ENCODE results near the gene MUC3A. TPM values are rescaled to one million over a fixed set of nuclear protein-coding genes. Genes with fewer than 3 reads are reported as not detected.

MUC3A gene
- polyA plus RNA-seq, 1 experiment, result not detected

DNA sequence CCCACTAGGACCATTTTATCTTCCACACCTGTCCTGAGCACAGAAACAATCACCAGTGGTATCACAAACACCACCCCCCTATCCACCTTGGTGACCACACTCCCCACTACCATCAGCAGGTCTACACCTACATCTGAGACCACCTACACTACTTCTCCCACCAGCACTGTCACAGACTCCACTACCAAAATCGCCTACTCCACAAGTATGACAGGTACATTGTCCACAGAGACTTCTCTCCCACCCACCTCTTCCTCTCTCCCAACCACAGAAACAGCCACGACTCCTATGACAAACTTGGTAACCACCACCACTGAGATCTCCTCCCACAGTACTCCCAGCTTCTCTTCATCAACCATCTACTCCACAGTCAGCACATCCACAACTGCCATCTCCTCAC is 3.3 kb downstream of the MUC3A start:
- TF ChIP-seq, protein P1, sequence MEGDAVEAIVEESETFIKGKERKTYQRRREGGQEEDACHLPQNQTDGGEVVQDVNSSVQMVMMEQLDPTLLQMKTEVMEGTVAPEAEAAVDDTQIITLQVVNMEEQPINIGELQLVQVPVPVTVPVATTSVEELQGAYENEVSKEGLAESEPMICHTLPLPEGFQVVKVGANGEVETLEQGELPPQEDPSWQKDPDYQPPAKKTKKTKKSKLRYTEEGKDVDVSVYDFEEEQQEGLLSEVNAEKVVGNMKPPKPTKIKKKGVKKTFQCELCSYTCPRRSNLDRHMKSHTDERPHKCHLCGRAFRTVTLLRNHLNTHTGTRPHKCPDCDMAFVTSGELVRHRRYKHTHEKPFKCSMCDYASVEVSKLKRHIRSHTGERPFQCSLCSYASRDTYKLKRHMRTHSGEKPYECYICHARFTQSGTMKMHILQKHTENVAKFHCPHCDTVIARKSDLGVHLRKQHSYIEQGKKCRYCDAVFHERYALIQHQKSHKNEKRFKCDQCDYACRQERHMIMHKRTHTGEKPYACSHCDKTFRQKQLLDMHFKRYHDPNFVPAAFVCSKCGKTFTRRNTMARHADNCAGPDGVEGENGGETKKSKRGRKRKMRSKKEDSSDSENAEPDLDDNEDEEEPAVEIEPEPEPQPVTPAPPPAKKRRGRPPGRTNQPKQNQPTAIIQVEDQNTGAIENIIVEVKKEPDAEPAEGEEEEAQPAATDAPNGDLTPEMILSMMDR (IDR thresholded peaks at IDR 0.05; ENCODE audit: low read depth, low read length), result no peak
- CTCF ChIA-PET, result no interaction called here
- Histone ChIP-seq H3K4me3 (ENCODE audit: low read depth, low read length) (no peak overlapping the region), H3K27ac (ENCODE audit: low read depth, low read length) (no peak overlapping the region), H3K9me3 (ENCODE audit: control insufficient read depth, insufficient read depth, low read length) (no peaks in the 10 kb centered on the region; the same call in 1 of the 2 replicates), H3K27me3 (ENCODE audit: control insufficient read depth, insufficient read depth, low read length) (peaks cover 31% of the 10 kb centered on the region)
- DNase-seq (ENCODE audit: low read depth, low spot score), result no peak
- POLR2A ChIA-PET, result no interaction called here

DNA sequence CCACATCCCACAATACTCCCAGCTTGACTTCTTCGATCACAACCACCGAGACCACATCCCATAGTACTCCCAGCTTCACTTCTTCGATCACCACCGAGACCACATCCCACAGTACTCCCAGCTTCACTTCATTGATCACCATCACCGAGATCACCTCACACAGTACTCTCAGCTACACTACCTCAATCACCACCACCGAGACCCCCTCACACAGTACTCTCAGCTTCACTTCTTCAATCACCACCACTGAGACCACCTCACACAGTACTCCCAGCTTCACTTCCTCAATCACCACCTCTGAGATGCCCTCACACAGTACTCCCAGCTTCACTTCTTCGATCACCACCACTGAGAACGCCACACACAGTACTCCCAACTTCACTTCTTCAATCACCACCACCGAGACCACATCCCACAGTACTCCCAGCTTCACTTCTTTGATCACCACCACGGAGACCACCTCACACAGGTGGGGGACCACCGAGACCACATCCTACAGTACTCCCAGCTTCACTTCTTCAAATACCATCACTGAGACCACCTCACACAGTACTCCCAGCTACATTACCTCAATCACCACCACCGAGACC is 8.6 kb downstream of the MUC3A start:
- Histone ChIP-seq H3K9me3 (ENCODE audit: control insufficient read depth, insufficient read depth, low read length) (no peaks in the 10 kb centered on the region), H3K4me3 (ENCODE audit: low read depth, low read length) (no peak overlapping the region), H3K27me3 (ENCODE audit: control insufficient read depth, insufficient read depth, low read length) (peaks cover 25% of the 10 kb centered on the region), H3K27ac (ENCODE audit: low read depth, low read length) (no peak overlapping the region)
- POLR2A ChIA-PET, result no interaction called here
- TF ChIP-seq, protein P1 (IDR thresholded peaks at IDR 0.05; ENCODE audit: low read depth, low read length), result no peak
- no peak for DNase-seq (ENCODE audit: low read depth, low spot score)
- CTCF ChIA-PET, result interaction anchor here (0.5 kb wide), 1 partner anchor 827 kb away, joined by 5 read pairs; no protein-coding TSS in a partner anchor

DNA sequence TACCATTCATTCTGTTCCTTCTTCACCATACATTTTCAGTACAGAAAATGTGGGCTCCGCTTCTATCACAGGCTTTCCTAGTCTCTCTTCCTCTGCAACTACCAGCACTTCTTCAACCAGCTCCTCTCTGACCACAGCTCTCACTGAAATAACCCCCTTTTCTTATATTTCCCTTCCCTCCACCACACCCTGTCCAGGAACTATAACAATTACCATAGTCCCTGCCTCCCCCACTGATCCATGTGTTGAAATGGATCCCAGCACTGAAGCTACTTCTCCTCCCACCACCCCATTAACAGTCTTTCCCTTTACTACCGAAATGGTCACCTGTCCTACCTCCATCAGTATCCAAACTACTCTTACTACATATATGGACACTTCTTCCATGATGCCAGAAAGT is 10.6 kb downstream of the MUC3A start:
- TF ChIP-seq, protein P1 (IDR thresholded peaks at IDR 0.05; ENCODE audit: low read depth, low read length), result no peak
- H3K4me3 ChIP-seq (ENCODE audit: low read depth, low read length), result no peak overlapping the region
- H3K9me3 ChIP-seq (ENCODE audit: control insufficient read depth, insufficient read depth, low read length), result no peaks in the 10 kb centered on the region
- H3K27ac ChIP-seq (ENCODE audit: low read depth, low read length), result no peak overlapping the region
- ChIA-PET POLR2A (no interaction called here), CTCF (no interaction called here)
- no peak for DNase-seq (ENCODE audit: low read depth, low spot score)
- peaks cover 36% of the 10 kb centered on the region for H3K27me3 ChIP-seq (ENCODE audit: control insufficient read depth, insufficient read depth, low read length)

DNA sequence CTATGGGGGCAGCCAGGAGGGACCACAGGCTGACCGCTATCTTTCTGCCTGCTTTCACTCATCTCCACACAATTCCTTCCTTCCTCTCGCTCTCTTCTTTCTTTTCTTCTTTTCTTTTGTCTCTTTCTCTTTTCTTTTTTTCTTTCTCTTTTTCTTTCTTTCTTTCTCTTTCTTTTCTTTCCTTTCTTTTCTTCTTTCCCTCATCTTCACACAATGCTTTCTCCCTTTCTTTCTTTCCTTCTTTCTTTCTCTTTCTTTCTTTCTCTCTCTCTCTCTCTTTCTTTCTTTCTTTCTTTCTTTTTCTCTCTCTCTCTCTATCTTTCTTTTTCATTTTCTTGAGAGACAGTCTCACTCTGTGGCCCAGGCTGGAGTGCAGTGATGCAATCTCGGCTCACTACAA is 13.2 kb downstream of the MUC3A start:
- Histone ChIP-seq H3K9me3 (ENCODE audit: control insufficient read depth, insufficient read depth, low read length) (peaks cover 10% of the 10 kb centered on the region; the same call in 1 of the 2 replicates), H3K27me3 (ENCODE audit: control insufficient read depth, insufficient read depth, low read length) (peaks cover 59% of the 10 kb centered on the region), H3K27ac (ENCODE audit: low read depth, low read length) (no peak overlapping the region), H3K4me3 (ENCODE audit: low read depth, low read length) (no peak overlapping the region)
- ChIA-PET POLR2A (no interaction called here), CTCF (no interaction called here)
- no peak for DNase-seq (ENCODE audit: low read depth, low spot score)
- TF ChIP-seq, protein P1 (IDR thresholded peaks at IDR 0.05; ENCODE audit: low read depth, low read length), result no peak

DNA sequence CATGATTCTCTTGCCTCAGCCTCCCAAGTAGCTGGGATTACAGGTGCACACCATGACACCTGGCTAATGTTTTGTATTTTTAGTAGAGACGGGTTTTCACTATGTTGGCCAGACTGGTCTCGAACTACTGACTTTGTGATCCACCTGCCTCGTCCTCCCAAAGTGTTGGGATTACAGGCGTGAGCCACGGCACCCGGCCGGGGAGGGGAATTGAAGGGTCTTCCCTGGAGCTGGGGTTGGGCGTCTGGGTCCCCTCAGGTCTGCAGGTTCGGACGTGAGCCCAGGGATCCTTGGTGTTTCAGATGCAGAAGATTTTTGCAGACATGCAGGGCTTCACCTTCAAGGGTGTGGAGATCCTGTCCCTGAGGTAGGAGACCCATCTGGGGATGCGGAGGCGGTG is 14.1 kb downstream of the MUC3A start:
- no peak for DNase-seq (ENCODE audit: low read depth, low spot score)
- peaks cover 62% of the 10 kb centered on the region for H3K27me3 ChIP-seq (ENCODE audit: control insufficient read depth, insufficient read depth, low read length)
- no peak overlapping the region for H3K4me3 ChIP-seq (ENCODE audit: low read depth, low read length)
- TF ChIP-seq, protein P1 (IDR thresholded peaks at IDR 0.05; ENCODE audit: low read depth, low read length), result no peak
- H3K9me3 ChIP-seq (ENCODE audit: control insufficient read depth, insufficient read depth, low read length), result peaks cover 10% of the 10 kb centered on the region; the same call in 1 of the 2 replicates
- H3K27ac ChIP-seq (ENCODE audit: low read depth, low read length), result no peak overlapping the region
- ChIA-PET POLR2A (no interaction called here), CTCF (no interaction called here)
